Measurements from ENCODE around the gene RNF224.
A peak's percentile ranks its signal among the peaks of the same experiment; 100 is the strongest.

RNF224 gene

DNA sequence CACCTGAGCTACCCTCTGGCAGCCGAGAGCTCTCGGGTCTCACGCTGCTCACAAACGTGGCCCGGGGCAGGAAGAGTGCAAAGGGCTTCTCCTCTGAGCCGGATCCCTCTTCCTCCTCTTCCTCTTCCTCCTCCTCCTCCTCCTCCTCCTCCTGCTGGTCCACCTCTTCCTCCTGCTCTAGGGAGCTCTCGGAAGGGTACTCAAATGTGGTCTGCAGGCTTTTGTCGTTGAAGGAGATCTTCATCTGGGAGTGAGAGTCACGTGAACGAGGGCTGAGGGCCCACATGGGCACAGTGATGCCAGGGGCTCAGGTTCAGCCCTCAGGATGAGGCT, 34.9 kb upstream of the RNF224 start:
- ATAC-seq (no peak), DNase-seq (no peak)

DNA sequence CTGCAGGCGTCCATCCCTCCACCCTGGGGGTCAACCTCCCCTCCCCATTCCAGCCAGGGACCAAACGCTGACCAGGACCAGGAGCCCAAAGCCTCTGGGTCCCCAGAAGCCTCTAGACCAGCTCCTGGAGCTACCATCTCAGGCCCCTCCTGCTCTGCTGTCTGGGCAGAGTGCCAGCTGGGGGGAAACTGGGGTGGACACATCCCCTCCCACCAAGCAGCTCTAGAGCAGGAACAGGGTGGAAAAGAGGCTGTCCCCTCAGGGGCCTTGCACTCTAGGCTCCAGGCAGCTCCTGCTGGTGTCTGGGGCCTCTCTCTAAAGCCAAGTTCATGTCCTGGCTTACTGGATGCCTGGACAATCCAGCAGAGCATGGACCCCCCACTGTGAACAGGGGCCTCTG, 34.4 kb upstream of the RNF224 start:
- DNase-seq (no peak), ATAC-seq (no peak)

DNA sequence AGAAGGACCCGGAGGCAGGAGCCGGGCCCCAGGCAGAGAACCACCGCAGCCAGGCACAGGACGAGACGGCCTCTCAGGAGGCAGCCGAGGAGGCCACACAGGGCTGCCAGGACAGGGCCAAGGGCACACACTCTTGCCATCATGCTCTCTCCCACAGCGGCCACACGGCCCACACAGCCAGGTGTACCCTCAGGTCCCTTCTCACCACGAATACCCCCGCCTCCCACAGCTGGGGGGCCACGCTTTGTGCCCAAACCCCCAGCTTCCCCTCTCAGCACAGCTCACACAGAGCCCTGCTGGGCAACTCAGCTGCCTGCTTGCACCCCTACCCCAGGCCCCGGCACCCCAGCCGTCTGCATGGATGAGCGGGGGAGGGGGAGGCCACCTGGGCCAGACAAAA, 33.5 kb upstream of the RNF224 start:
- DNase-seq, result no peak
- no peak for ATAC-seq

DNA sequence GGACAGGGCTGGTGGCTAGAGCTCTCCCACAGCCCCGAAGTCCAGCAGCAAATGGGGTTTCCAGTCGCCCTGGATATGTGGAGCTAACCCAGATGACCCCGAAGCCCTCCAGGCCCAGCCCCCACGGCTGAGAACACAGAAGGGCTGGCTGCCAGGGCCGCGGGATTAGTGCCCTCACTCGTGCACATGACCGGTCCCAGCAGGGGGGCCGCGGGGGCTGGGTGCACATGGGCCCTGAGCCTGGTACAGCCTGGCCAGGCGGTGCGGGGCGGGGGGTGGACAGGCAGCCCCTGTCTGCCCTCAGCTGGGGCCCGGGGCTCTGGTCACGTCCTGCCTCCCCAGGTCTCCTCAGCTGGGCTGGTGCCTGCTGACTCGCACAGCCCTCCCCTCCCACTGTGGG, 32.9 kb upstream of the RNF224 start:
- ATAC-seq (no peak), DNase-seq (no peak)

DNA sequence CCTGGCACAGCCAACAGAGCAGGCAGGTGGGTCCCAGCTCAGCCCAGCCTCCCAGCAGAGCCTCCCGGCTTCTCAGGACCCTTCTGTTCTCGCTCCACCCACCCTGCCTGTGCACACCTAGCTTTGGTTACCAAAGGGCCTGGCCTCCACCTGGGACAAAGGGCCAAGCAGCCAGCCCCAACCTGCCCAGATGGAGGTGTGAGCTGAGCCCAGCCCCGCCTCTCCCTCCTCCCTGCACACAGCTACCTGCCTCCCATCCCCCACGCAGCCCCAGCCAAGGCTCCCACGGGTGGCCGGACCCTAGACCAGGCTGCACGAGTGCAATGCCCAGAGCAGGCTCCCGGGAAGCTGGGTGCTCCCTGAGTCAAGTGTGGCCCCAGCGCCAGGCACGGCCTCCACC, 32.4 kb upstream of the RNF224 start:
- DNase-seq (no peak), ATAC-seq (no peak)

DNA sequence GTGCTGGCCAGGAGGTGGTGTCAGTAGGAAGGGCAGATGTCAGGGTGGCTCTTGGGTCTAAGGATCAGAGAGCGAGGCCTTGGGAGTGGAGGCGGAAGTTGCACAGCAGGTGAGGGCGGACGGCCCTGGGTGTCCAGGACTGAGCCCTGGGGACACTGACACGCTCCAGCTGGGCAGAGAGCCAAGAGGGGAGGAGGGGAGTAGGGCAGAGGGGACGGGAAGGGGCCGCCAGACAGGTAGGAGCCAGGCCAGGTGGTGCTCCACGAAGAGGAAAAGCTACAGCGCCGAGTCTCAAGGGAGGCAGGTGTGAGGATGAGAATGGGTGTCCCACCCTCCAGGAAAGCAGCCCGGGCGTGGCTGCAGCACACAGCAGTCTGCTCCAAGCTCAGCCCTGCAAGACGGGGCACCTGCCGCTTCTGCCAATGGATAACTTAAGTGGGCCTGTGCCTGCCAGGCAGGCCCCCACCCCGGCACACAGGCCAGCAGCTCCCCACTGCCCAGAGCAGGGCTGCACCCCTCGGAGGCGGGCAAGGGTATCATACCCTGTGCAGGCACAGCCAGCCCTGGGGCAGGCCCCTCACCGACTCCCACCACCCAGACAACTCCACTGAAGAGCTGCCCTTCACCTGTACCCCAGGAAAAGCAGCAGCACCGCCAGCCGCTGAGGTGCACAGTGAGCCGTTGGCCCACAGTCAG, 31.6 kb upstream of the RNF224 start:
- DNase-seq (no peak), ATAC-seq (no peak)

DNA sequence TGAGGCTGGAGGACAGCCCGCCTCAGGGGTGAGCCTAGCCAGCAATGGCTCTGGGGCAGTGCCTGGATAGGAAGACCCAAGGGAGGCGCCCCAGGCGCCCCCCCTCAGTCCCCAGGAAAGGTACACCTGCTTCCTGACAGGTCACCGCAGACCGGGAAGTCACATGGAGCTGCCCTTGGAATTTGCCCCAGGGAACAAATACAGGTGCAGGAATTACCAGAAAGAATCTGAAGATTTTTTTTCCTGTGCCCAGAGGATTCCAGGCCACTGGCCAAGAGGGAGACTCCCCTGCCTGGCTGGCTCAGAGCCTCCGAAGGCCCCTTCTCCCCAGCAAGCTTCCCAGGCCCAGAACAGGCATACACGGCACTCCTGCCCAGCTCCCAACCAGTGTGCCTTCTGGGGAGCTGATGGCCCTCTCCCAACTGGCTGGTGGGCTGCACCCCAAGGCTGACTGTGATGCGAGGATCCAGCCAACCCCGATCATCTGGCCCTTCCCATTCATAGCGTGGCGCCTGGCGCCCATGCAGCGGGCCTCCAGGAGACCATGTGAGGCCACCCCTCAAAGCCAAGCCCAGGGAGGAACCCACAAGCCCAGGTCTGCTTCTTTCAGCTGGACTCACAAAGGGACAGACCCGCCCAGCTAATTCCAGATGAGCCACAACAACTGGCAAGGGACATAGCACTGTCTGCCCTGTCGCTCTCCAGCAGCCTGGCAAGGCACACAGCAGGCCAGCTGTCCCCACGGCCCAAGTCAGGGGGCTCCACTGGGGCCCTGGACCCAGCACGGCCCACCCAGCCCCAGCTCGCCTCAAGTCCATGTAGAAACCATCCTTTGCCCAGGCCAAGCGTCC, 29.0 kb upstream of the RNF224 start:
- DNase-seq (no peak), ATAC-seq (no peak)

DNA sequence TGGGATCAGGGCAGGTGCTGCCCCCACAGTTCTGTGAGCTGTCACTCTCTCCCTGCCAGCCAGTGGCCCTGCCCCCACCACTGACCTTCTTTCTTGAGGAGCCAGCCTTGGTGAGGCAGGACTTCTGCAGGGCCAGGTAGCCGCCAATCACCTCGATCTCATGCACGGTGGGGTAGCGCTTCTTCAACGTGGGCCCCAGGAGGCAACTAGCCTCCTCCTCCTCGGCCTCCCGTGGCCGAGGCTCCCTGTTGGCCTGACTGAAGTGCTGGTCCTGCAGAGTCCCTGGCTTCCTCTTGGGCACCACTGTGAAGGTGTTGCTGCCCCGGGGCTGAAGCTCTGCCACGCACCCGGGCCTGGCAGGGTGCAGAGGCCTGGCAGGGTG, 28.4 kb upstream of the RNF224 start:
- ATAC-seq (no peak), DNase-seq (no peak)

DNA sequence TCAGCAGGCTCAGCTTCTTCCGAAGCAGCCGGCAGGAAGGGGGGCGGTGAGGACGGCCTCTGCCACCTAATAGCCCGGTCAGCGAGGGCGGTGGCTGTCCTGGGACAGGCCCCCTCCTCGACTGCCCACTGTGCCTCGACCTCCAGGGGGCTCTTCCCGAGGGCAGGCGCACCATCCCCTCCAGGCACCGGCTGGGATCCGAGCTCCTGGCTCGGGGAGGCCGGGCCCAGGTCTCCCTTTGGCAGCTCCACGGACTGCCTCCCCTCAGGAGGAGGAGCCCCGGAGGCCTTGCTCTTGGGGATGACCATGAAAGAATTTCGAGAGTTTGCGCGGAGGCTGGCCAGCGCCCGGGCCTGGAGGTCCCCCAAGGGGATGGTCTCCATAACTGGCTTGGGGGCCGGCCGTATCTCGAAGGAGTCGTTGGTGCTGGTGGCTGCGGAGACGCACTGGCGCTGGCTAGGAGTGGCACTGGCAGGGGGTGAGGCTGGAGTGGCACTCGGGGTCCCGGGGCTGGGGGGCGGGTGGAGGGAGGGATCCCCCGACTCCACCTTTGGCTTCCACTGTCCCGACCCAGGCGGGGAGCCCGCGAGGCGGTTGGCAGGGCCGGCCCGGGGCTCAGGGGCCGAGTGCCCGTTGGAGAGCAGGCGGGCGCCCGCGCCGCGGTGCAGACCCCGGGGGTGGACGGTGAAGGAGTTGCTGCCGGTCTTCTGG, 27.7 kb upstream of the RNF224 start:
- DNase-seq, result no peak
- no peak for ATAC-seq

DNA sequence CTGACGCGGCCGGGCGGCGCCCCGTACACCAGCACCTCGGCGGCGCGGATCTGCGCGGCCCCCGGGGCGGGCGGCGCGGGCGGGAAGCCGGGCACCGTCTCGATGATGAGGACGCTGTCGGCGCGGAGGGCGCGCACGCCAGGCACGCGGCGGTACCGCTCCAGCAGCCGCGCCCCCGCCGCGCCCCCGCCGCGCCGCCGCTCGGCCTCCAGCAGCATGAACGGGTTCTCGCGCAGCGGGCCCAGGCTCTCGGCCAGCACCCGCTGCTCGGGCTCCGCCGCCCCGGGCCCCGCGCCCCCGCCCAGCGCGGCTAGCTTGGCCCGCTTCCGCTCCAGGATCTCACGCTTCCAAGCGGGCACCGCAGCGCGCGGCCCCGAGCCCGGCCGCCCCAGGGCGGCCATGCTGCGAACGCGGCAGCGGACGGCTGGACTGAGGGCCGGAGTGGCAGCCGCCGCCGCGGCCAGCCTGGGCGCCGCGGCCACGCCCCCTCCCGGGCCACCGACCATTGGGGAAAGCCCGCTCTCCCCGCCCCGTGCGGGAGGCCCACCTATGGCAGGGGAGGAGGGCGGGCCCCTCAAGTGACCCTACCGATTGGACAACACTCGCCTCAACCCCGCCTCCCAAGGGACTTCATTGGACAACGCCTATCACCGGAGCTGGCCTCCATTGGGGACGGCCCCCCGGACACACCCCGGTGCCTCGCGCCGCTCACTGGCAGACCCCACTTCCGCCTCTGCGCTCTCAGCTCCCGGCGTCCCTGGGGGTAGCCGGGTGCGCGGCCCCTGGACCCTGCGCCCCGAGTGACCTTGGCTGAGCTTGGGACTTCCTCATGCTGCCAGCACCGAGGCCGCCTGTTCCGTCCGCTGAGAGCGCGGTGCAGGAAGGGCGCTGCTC, 26.7 kb upstream of the RNF224 start, which contains the start of gene TPRN:
TSS of gene TPRN (minus strand) at position 431 of the 894 bp plus-strand sequence. CDS start at position 401, 30 bp downstream.
- peak; percentile 99 for DNase-seq
- ATAC-seq, result peak; percentile 95

DNA sequence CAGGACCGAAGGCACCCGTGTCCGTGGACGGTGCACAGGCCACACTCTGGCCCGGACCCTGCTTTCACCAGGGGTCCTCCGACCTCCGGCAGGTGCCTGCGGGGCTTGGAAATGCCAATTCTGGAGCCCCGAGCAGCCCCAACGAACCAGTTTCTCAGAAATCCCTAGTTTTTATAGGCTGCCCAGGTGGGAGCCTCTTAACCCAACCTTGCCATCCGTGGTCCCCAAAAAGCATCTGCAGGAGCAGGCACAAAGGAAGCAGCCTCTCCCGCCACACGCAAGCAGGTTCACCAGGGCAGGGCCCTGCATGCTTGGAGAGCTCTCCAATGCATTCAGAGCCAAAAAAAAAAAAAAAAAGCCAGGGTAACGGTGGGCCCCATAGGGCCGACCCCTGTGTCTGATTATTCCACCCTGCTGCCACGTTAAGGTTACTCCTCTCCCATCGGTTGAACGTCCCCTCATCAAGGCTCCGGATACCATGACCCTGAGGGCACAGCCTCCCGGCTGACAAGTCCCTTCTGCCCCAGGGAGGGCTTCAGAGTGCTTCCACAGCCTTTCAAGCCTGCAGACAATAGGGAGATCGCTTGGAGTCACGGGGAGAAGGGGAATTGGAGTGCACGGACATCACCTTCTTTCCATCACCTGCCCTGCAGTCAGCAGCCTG, 26.0 kb upstream of the RNF224 start:
- no peak for ATAC-seq
- no peak for DNase-seq

DNA sequence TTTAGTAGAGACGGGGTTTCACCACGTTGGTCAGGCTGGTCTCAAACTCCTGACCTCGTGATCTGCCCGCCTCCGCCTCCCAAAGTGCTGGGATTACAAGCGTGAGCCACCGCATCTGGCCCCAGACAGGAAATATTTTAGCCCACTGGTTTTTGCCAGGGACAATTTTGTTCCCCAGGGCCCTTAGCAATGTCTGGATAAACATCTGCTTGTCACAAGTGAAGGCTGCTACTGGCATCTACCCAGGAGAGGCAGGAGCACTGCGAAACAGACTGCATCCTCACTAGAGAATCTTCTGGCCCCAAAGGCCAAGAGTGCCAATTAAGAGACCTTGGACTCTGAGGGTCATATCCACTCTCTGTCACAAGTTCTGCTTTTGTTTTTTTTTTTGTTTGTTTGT, 24.3 kb upstream of the RNF224 start:
- ATAC-seq, result no peak
- DNase-seq, result no peak

DNA sequence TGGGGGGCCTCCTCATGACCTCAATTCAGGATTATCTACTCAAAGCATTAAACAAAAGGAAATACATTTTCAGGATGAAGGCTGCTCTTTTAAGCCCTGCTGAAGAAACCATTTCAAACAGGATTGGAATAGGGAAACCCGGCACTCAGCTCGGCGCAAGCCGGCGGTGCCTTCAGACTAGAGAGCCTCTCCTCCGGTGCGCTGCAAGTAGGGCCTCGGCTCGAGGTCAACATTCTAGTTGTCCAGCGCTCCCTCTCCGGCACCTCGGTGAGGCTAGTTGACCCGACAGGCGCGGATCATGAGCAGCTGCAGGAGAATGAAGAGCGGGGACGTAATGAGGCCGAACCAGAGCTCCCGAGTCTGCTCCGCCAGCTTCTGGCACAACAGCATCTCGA, 22.6 kb upstream of the RNF224 start:
- ATAC-seq (no peak), DNase-seq (no peak)

DNA sequence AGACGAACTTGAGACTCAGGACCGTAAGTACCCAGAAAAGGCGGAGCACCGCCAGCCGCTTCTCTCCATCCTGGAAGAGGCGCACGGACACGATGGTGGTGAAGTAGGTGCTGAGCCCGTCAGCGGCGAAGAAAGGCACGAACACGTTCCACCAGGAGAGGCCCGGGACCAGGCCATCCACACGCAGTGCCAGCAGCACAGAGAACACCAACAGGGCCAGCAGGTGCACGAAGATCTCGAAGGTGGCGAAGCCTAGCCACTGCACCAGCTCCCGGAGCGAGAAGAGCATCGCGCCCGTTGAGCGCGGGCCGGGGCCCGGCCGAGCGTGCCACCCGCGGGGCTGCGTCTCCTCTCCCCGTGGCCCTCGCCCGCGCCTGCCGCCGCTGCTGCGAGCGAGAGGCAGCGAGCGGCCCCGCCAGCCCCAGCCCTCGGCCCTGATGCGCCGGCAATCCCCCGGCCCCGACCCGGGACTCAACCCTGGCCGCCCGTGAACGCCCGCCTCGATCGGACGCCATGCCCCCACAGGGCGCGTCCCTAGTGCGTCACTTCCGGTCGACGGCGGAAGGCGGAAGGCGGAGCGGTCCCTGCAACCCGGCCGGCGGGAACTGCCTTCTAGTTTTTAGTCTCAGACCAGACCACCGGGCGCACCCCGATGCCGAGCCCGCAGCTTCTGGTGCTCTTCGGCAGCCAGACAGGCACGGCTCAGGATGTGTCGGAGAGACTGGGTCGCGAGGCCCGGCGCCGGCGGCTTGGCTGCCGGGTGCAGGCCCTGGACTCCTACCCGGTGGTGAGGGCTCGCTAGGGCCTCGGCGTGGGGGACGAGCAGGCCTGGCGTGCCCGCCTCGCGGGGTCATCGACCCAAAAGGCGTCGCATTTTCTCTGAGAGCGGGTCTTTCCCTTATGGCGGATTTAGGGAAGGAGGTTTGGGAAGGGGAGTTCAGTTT, 21.9 kb upstream of the RNF224 start, which contains the start of the genes NDOR1 and TMEM203:
TSS of gene NDOR1 (plus strand) at position 575 of the 944 bp plus-strand sequence. CDS start at position 653, 78 bp downstream.
TSS of gene TMEM203 (minus strand) at position 523 of the 944 bp plus-strand sequence. CDS start at position 289, 234 bp downstream.
- DNase-seq (peak; percentile 99), ATAC-seq (peak; percentile 65)

DNA sequence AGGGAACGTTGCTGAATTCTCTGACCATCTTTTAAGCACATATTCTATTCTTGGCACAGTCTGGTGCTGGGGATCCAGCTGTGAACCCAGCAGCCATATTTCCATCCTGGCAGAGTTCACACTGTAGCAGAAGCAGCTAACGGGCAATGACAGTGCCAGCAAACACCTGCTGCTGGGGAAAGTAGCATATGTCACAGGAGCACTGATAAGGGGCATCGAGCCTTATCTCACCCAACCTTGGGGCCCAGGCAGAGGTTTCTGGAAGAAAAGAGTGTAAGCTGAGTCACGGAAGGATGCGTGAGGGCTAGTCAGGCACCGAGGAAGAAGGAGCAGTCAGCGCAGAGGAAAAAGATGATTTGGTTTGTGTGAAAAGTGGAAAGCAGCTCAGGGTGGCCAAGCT, 20.7 kb upstream of the RNF224 start:
- DNase-seq (no peak), ATAC-seq (no peak)

DNA sequence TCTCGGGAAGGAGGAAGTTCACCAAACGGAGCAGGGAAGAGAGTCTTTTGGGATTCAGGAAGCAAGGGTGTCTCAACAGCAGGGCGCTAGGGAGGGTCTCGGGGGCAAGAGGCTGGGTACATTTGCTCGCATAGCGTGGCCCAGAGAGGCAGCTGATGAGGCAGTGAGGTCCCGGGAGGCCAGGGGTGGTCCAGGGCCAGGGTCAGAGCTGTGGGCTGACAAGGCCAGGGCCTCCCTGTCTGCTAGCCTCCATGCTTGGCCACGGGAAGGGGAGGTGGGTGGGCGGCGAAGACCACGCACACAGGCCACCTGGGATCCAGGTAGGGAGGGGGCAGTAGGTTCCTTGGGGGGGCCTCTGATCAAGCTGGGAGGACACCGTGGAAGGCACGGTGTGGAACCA, 15.8 kb upstream of the RNF224 start:
- ATAC-seq (no peak), DNase-seq (no peak)

DNA sequence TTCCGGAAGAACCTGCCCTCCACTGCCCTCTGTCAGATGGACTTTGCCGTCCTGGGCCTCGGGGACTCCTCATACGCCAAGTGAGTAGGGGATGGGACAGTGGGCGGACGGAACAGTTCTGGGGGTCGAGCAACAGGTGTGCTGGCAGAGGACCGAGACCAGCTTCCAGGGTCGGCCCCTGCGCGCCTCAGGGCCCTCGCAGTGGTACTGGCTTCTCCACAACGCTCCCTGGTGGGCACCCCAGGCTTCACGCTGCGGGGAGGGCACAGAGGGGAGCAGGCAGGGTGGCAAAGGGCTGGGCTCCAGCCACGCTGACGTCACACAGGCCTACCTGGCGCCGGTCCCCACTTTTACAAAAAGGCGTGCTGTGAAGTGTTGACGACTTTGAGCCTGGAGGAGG, 14.8 kb upstream of the RNF224 start:
- DNase-seq (no peak), ATAC-seq (no peak)

DNA sequence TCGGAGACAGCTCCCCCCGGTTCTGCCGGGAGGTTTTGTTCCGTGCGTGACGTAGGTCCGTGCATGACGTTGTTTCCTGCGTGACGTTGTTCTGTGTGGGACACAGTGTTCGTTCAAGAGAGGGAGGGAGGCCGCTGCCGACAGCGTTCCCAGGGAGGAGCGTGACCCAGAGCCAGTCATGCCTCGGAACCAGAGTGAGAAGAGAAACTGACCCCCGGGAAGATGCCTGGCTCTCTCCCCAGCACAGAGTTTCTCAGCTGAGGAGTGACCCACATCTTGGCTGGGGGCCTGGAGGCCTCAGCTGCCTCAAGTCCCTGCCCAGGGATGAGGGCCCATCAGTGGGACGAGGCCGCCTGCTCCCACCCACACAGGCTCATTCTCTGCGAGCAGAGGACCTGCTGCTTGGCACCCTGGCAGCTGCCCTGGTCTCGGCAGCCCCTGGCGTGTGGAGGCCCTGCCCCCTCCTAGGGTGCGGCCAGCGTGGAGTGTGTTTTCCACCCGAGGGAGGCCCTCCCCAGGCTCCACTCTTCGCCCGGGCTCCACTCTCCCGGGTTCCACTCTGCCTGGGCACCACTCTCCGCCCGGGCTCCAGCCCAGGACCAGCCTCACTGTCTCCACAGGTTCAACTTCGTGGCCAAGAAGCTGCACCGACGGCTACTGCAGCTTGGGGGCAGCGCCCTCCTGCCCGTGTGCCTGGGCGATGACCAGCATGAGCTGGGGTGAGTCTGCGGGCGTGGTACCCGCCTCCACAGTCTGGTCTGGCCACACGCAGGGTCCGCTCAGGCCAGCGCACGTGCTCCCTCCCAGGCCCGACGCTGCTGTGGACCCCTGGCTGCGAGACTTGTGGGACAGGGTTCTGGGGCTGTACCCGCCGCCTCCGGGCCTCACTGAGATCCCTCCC, 13.9 kb upstream of the RNF224 start:
- ATAC-seq (no peak), DNase-seq (no peak)

DNA sequence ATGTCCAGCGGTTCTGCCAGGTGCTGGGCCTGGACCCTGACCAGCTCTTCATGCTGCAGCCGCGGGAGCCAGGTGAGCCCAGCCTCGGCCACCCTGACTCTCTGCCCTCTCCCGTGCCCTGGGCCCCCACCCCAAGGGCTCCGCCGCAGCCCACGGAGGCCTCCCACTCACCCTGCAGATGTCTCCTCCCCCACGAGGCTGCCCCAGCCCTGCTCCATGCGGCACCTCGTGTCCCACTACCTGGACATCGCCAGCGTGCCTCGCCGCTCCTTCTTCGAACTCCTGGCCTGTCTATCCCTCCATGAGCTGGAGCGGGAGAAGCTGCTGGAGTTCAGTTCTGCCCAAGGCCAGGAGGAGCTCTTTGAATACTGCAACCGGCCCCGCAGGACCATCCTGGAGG, 12.7 kb upstream of the RNF224 start:
- ATAC-seq (no peak), DNase-seq (no peak)
